HG03064 (cell line): ENCODE data around the gene CELSR2.

Experiments used
- ATAC-seq: cut with Tn5 transposase; IDR thresholded peaks from one replicate; pipeline ENCODE4 v1.9.1; 2021; ENCODE audit warnings: low read depth; ENCODE audit not compliant: unreplicated experiment

Gene CELSR2

GRCh38 chr1:109229531-109230127 lies 19.7 kb upstream of the CELSR2 start:
- ATAC-seq = no peak

- no peak for ATAC-seq
Observed at GRCh38 chr1:109231066-109231465, 18.3 kb upstream of the CELSR2 start.

- ATAC-seq = no peak
Observed at GRCh38 chr1:109235137-109235536, 14.2 kb upstream of the CELSR2 start.

- no peak for ATAC-seq
Observed at GRCh38 chr1:109237512-109237911, 11.8 kb upstream of the CELSR2 start.

- ATAC-seq = no peak
Observed at GRCh38 chr1:109238382-109238781, 11.0 kb upstream of the CELSR2 start.

- no peak for ATAC-seq
Observed at GRCh38 chr1:109239047-109239408, 10.3 kb upstream of the CELSR2 start.

- no peak for ATAC-seq
Observed at GRCh38 chr1:109239409-109240068, 9.8 kb upstream of the CELSR2 start.

- no peak for ATAC-seq
Observed at GRCh38 chr1:109240158-109241152, 8.9 kb upstream of the CELSR2 start.

GRCh38 chr1:109241344-109241743 lies 8.0 kb upstream of the CELSR2 start:
- ATAC-seq = no peak

GRCh38 chr1:109241841-109242345 lies 7.4 kb upstream of the CELSR2 start:
- no peak for ATAC-seq

GRCh38 chr1:109242387-109242786 lies 7.0 kb upstream of the CELSR2 start:
- ATAC-seq = no peak

- ATAC-seq = no peak
Observed at GRCh38 chr1:109243221-109243620, 6.1 kb upstream of the CELSR2 start.

- no peak for ATAC-seq
Observed at GRCh38 chr1:109243860-109244552, 5.3 kb upstream of the CELSR2 start.

GRCh38 chr1:109246141-109246551 lies 3.2 kb upstream of the CELSR2 start:
- no peak for ATAC-seq

GRCh38 chr1:109247401-109248365 lies 1.7 kb upstream of the CELSR2 start:
- ATAC-seq = no peak

GRCh38 chr1:109248444-109248796 lies 919 bp upstream of the CELSR2 start:
- no peak for ATAC-seq

GRCh38 chr1:109249654-109250401 lies 489 bp downstream of the CELSR2 start:
- ATAC-seq = peak; percentile 32

GRCh38 chr1:109250454-109251276 lies 1.3 kb downstream of the CELSR2 start:
- no peak for ATAC-seq
